Body of pancreas (tissue), 4 donors: ENCODE measurements around the gene ANGPTL8. TPM values are rescaled to one million over a fixed set of nuclear protein-coding genes. Genes with fewer than 3 reads are reported as not detected.

Source experiments
- ATAC-seq: fragments of 150-250 bp; one replicate; pipeline ENCODE4 v1.9.1; 2016
- DNase-seq, 4 donors: peaks; one replicate each; pipeline ENCODE4 v3.0.0-alpha.2; 2019
- H3K27ac ChIP-seq, 4 donors: fragments of 200-600 bp; sonication (generic); 1 replicate in 3 of 4; 2 replicates in 1 of 4; pipeline versions ENCODE4 v1.5.1 to v1.6.1; 2016 to 2019; ENCODE audit warnings: mild to moderate bottlenecking in 1 of 4, mixed read lengths in 1 of 4, moderate library complexity in 1 of 4
- H3K27me3 ChIP-seq, 2 donors: fragments of 200-600 bp; sonication (generic); one replicate each; pipeline ENCODE4 v1.6.0; 2016; ENCODE audit warnings: mild to moderate bottlenecking in 1 of 2
- H3K36me3 ChIP-seq, 2 donors: fragments of 200-600 bp; sonication (generic); replicated peaks in 1 of 2; 2 replicates each; pipeline ENCODE4 v1.5.1; 2016; ENCODE audit warnings: low read depth in 2 of 2; ENCODE audit not compliant: insufficient read depth in 1 of 2
- H3K4me1 ChIP-seq: fragments of 200-600 bp; sonication (generic); one replicate; pipeline ENCODE4 v1.6.0; 2016
- H3K4me3 ChIP-seq, 2 donors: fragments of 200-600 bp; sonication (generic); 1 replicate in 1 of 2; 2 replicates in 1 of 2; pipeline ENCODE4 v1.5.1; 2016 to 2019
- H3K9me3 ChIP-seq, 3 donors: fragments of 200-600 bp; sonication (generic); 1 replicate in 2 of 3; 2 replicates in 1 of 3; pipeline ENCODE4 v1.5.1; 2016
- POLR2A ChIP-seq, 3 donors: fragments of 450-650 bp; IDR thresholded peaks; one replicate each; pipeline ENCODE4 v1.6.1; 2016; ENCODE audit warnings: antibody characterized with exemption in 3 of 3, mild to moderate bottlenecking in 2 of 3
- WGBS, 2 donors: methylation state at CpG; one replicate each; pipeline ENCODE4 v1.1.5; 2017; 5-methylcytosine and 5-hydroxymethylcytosine counted together
- intact Hi-C: fragments of 100-400 bp; cut with DNase I; formaldehyde crosslinking; loops from one replicate; pipeline ENCODE4 v1.15.1; 2023
- total RNA-seq, 2 donors: library from RNA; depleted of rRNA; stranded (reverse); fragments of >200 nt; gene quantifications; one replicate each; pipeline ENCODE4 v1.1.0, GENCODE V29; 2016
- TF ChIP-seq, protein P1 (sequence below), 7 experiments: fragments of 450-650 bp in 4 of 7; fragments of 200-600 bp in 3 of 7; sonication (generic) in 3 of 7; IDR thresholded peaks; one replicate each; pipeline ENCODE4 v1.5.1; 2016 to 2019; ENCODE audit warnings: antibody characterized with exemption in 7 of 7

The ANGPTL8 gene
- total RNA-seq, 2 donors from 2014 or later = not detected

DNA sequence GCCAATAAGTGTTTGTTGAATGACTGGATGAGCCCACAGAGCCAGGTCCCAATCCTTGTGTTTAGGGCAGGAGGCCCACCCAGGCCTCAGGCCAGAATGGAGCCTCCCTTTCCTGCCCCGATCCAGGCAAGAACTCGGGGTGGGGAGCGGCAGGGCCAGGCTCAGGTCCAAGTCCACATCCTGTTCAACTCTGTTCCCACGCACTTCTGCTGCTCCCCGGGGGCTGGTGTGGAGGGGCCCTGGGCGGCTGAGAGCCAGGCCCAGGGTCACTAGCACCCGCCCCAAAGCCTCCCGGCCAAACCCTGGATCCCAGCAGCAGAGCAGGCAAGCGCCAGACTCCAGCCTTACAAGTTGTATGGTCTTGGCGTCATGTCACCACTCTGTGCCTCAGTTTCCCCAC is 8.0 kb downstream of the ANGPTL8 start:
- intact Hi-C loops = no loop called here
- H3K4me1 ChIP-seq = peaks cover 6% of the 10 kb centered on the region
- no peaks in the 10 kb centered on the region for H3K27me3 ChIP-seq
- 86 to 93% methylated on average over 6 to 7 of the region's 10 CpGs for WGBS, 2 donors
- no peaks in the 10 kb centered on the region for H3K9me3 ChIP-seq
- TF ChIP-seq POLR2A (IDR thresholded peaks at IDR 0.05) = no peak
- TF ChIP-seq, protein P1, sequence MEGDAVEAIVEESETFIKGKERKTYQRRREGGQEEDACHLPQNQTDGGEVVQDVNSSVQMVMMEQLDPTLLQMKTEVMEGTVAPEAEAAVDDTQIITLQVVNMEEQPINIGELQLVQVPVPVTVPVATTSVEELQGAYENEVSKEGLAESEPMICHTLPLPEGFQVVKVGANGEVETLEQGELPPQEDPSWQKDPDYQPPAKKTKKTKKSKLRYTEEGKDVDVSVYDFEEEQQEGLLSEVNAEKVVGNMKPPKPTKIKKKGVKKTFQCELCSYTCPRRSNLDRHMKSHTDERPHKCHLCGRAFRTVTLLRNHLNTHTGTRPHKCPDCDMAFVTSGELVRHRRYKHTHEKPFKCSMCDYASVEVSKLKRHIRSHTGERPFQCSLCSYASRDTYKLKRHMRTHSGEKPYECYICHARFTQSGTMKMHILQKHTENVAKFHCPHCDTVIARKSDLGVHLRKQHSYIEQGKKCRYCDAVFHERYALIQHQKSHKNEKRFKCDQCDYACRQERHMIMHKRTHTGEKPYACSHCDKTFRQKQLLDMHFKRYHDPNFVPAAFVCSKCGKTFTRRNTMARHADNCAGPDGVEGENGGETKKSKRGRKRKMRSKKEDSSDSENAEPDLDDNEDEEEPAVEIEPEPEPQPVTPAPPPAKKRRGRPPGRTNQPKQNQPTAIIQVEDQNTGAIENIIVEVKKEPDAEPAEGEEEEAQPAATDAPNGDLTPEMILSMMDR (IDR thresholded peaks at IDR 0.05) = no peak
- ATAC-seq = peak; percentile 14
- no peak overlapping the region for H3K4me3 ChIP-seq
- H3K27ac ChIP-seq = peak overlapping the region in 1 of 4 donors; percentile 37
- H3K36me3 ChIP-seq = peaks cover 0 to 10% of the 10 kb centered on the region in 2 donors
- peak; percentile 28 to 44 (median 42) for DNase-seq

DNA sequence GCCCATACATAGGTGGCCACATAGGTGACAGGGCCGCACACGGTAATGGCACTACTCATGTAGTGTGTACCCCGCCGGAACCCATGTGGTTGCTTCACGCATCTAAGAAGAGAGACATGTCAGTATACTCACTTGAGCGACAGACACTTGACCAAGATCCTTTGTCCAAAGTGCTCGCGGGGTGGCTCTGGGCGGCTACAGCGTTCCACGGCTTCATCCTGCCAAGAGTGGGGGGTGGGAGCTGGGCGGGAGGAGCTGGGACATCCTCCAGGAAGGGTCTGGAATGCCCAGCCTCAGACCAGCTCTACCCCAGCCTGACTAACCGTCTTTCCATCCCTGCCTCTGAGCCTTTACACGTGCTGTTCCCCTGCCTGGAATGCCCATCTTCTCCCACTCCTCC is 8.5 kb downstream of the ANGPTL8 start:
- WGBS, 2 donors = 86% methylated on average over 14 of the region's 14 CpGs
- H3K27ac ChIP-seq = peak overlapping the region in 1 of 4 donors; percentile 37
- no peak overlapping the region for H3K4me3 ChIP-seq
- no peak for DNase-seq
- peaks cover 6% of the 10 kb centered on the region for H3K4me1 ChIP-seq
- no peaks in the 10 kb centered on the region for H3K9me3 ChIP-seq
- H3K27me3 ChIP-seq = no peaks in the 10 kb centered on the region
- intact Hi-C loops = no loop called here
- TF ChIP-seq, protein P1 (IDR thresholded peaks at IDR 0.05) = no peak
- no peak for TF ChIP-seq POLR2A (IDR thresholded peaks at IDR 0.05)
- H3K36me3 ChIP-seq = peaks cover 0 to 11% of the 10 kb centered on the region in 2 donors
- ATAC-seq = no peak

DNA sequence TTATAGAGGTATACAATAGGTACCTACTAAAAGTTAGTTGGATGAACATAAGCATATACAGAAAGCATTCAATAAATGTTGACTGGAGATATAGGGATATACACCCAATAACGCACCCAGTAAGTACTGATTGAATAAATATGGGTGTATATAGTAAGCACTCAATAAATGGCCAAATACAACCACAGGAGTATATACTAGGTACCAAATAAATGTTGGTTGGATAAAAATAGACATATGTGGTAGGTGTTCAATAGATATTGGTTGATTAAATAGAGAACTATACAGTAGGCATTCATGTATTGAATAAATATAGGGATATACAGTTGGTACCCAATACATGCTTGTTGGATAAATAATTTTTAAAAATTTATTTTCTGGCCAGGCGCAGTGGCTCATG is 9.4 kb downstream of the ANGPTL8 start:
- Histone ChIP-seq H3K27ac (no peak overlapping the region), H3K27me3 (no peaks in the 10 kb centered on the region), H3K4me1 (peaks cover 1% of the 10 kb centered on the region), H3K4me3 (no peak overlapping the region), H3K9me3 (no peaks in the 10 kb centered on the region), H3K36me3 (peaks cover 0 to 11% of the 10 kb centered on the region in 2 donors)
- no peak for DNase-seq
- WGBS, 2 donors = 93 to 97% methylated on average over 2 of the region's 2 CpGs
- TF ChIP-seq POLR2A (IDR thresholded peaks at IDR 0.05) = no peak
- TF ChIP-seq, protein P1 (IDR thresholded peaks at IDR 0.05) = no peak
- ATAC-seq = no peak
- intact Hi-C loops = no loop called here

DNA sequence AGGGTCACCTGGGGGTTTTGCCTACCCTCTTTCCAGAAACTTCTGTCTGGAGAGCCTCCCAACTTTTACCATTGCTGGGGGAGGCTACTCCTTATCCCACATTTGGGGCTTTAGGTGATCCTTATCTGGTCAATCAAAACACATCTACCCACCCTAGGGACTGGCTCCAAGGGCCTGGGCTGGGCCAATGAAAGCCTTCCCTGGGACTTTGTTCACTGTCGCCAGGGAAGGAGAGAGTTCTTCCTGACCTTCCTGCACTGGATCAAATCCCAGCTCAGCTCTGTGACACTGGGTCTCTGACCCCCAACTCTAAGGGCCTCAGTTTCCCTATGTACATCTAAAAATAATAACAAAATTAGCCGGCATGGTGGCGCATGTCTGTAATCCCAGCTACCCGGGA is 11.8 kb downstream of the ANGPTL8 start:
- no peaks in the 10 kb centered on the region for H3K27me3 ChIP-seq
- ATAC-seq = no peak
- H3K27ac ChIP-seq = no peak overlapping the region
- H3K4me3 ChIP-seq = no peak overlapping the region
- TF ChIP-seq, protein P1 (IDR thresholded peaks at IDR 0.05) = no peak
- no peak for TF ChIP-seq POLR2A (IDR thresholded peaks at IDR 0.05)
- H3K36me3 ChIP-seq = peaks cover 0 to 11% of the 10 kb centered on the region in 2 donors
- H3K9me3 ChIP-seq = no peaks in the 10 kb centered on the region
- intact Hi-C loops = no loop called here
- 88 to 93% methylated on average over 3 to 4 of the region's 4 CpGs for WGBS, 2 donors
- DNase-seq = no peak
- H3K4me1 ChIP-seq = no peaks in the 10 kb centered on the region

DNA sequence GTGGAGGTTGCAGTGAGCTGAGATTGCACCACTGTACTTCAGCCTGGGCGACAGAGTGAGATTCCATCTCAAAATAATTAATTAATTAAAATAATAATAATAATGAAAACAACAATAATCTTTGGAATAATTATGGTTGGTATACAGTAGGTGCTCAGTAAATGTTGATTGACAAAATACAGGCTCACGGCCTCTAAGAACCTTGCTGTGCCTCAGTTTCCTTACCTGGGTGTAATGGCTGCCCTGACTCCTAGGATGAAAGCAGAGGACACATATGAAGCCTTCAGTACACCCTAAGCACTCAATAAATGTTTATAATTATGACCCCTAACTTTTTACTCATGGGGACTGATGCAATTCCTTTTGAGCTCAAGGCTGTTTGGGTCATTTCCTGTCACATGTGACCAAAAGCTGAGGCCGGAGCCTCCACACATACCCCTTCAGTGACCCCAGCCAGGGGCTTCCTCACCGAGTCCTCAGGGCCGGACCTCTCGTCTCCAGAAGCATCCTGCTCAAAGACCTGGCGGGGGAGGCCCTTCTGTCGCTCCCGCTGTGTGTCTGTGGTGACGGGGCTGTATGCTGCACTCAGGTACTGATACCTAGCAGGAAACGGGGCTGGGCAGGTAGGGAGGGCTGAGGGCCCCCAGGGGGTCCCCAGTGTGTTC is 12.4 kb downstream of the ANGPTL8 start:
- TF ChIP-seq POLR2A (IDR thresholded peaks at IDR 0.05) = no peak
- TF ChIP-seq, protein P1 (IDR thresholded peaks at IDR 0.05) = no peak
- intact Hi-C loops = no loop called here
- Histone ChIP-seq H3K27me3 (no peaks in the 10 kb centered on the region), H3K4me3 (no peak overlapping the region), H3K9me3 (no peaks in the 10 kb centered on the region), H3K36me3 (peaks cover 0 to 11% of the 10 kb centered on the region in 2 donors), H3K27ac (no peak overlapping the region), H3K4me1 (no peaks in the 10 kb centered on the region)
- DNase-seq = no peak
- whole genome bisulfite sequencing, 2 donors = 87 to 94% methylated on average over 7 to 11 of the region's 11 CpGs
- no peak for ATAC-seq
